A549 (cell line): ENCODE measurements around the gene UBE2H. TPM values are rescaled to one million over a fixed set of nuclear protein-coding genes. Genes with fewer than 3 reads are reported as not detected.

Source experiments
- BHLHE40 ChIP-seq: IDR thresholded peaks from 2 replicates; pipeline ENCODE4 v1.6.1; 2012; ENCODE audit warnings: low read depth, low read length, inconsistent platforms
- CBX2 ChIP-seq: fragments of 200-600 bp; sonication (generic); IDR thresholded peaks from 2 replicates; pipeline ENCODE4 v1.6.1; 2016; ENCODE audit warnings: low read depth, mild to moderate bottlenecking, borderline replicate concordance
- CBX8 ChIP-seq: fragments of 200-600 bp; sonication (generic); IDR thresholded peaks from 2 replicates; pipeline ENCODE4 v1.6.1; 2016
- CEBPB ChIP-seq, 2 experiments: fragments of >200 bp in 1 of 2; sonication (Bioruptor Twin) in 1 of 2; formaldehyde crosslinking in 1 of 2; IDR thresholded peaks; 2 replicates each; pipeline ENCODE4 v1.6.1; 2012 to 2016
- CHD4 ChIP-seq: fragments of 200-600 bp; sonication (generic); IDR thresholded peaks from 2 replicates; pipeline ENCODE4 v1.6.1; 2016; ENCODE audit warnings: antibody characterized with exemption, mild to moderate bottlenecking, borderline replicate concordance
- EHF ChIP-seq: fragments of 250-450 bp; sonication (Bioruptor Pico); IDR thresholded peaks from 2 replicates; pipeline ENCODE4 v1.5.0; 2020; ENCODE audit warnings: mild to moderate bottlenecking
- EP300 ChIP-seq, 2 experiments: fragments of >200 bp; sonication (Bioruptor Twin); formaldehyde crosslinking; IDR thresholded peaks; 2 replicates in 1 of 2; 3 replicates in 1 of 2; pipeline ENCODE4 v1.6.1; 2016 to 2017
- FOSB ChIP-seq: fragments of 250-450 bp; sonication (Bioruptor Pico); IDR thresholded peaks from 2 replicates; pipeline ENCODE4 v1.5.0; 2020; ENCODE audit warnings: mild to moderate bottlenecking, moderate library complexity
- HDAC2 ChIP-seq: fragments of 200-600 bp; sonication (generic); IDR thresholded peaks from 2 replicates; pipeline ENCODE4 v1.6.1; 2016
- HEYL ChIP-seq: fragments of 250-450 bp; sonication (Bioruptor Pico); IDR thresholded peaks from 2 replicates; pipeline ENCODE4 v1.8.0; 2021; ENCODE audit warnings: mild to moderate bottlenecking, moderate library complexity
- HOXB13 ChIP-seq: fragments of 250-450 bp; sonication (Bioruptor Pico); IDR thresholded peaks from 2 replicates; pipeline ENCODE4 v1.5.0; 2020; ENCODE audit warnings: low read depth, mild to moderate bottlenecking, moderate library complexity
- JUN ChIP-seq, 2 experiments: fragments of >200 bp; sonication (Bioruptor Twin); formaldehyde crosslinking; IDR thresholded peaks; 2 replicates in 1 of 2; 3 replicates in 1 of 2; pipeline ENCODE4 v1.6.1; 2016 to 2017
- KDM1A ChIP-seq: fragments of 200-600 bp; sonication (generic); IDR thresholded peaks from 2 replicates; pipeline ENCODE4 v1.6.1; 2016; ENCODE audit warnings: low read depth, mild to moderate bottlenecking
- MAZ ChIP-seq: fragments of 150-350 bp; IDR thresholded peaks from 2 replicates; pipeline ENCODE4 v1.6.1; 2014; ENCODE audit warnings: antibody characterized with exemption, low read depth, low read length, borderline replicate concordance
- NPAS2 ChIP-seq: fragments of 250-450 bp; sonication (Bioruptor Pico); IDR thresholded peaks from 2 replicates; pipeline ENCODE4 v1.8.0; 2022; ENCODE audit warnings: mild to moderate bottlenecking, moderate library complexity, borderline replicate concordance
- PHF8 ChIP-seq: fragments of 200-600 bp; sonication (generic); IDR thresholded peaks from 2 replicates; pipeline ENCODE4 v1.6.1; 2016; ENCODE audit warnings: low read depth, mild to moderate bottlenecking, antibody characterized with exemption, moderate library complexity, borderline replicate concordance
- POLR2A ChIP-seq: IDR thresholded peaks from 2 replicates; pipeline ENCODE4 v1.6.1; 2012; ENCODE audit warnings: mild to moderate bottlenecking, low read length
- POLR2AphosphoS2 ChIP-seq: conservative IDR thresholded peaks from 2 replicates; pipeline ENCODE4 v1.6.1; 2012; ENCODE audit warnings: low read length, improper control_type of control experiment, inconsistent platforms
- RARB ChIP-seq: fragments of 250-450 bp; sonication (Bioruptor Pico); IDR thresholded peaks from 2 replicates; pipeline ENCODE4 v1.8.0; 2021; ENCODE audit warnings: mild to moderate bottlenecking, moderate library complexity
- RCOR1 ChIP-seq: fragments of 150-350 bp; IDR thresholded peaks from 2 replicates; pipeline ENCODE4 v1.6.1; 2014; ENCODE audit warnings: antibody characterized with exemption, low read length, low read depth
- SMC3 ChIP-seq: fragments of >200 bp; sonication (Bioruptor Twin); formaldehyde crosslinking; IDR thresholded peaks from 3 replicates; pipeline ENCODE4 v1.6.1; 2018; ENCODE audit warnings: inconsistent platforms
- SREBF2 ChIP-seq: fragments of 450-650 bp; IDR thresholded peaks from 2 replicates; pipeline ENCODE4 v1.6.1; 2014; ENCODE audit warnings: mild to moderate bottlenecking, moderate library complexity
- TP53 ChIP-seq: fragments of 250-450 bp; sonication (Bioruptor Pico); IDR thresholded peaks from 2 replicates; pipeline ENCODE4 v1.5.0; 2021; ENCODE audit warnings: mild to moderate bottlenecking, moderate library complexity
- ZC3H11A ChIP-seq: fragments of 450-650 bp; IDR thresholded peaks from 2 replicates; pipeline ENCODE4 v1.6.1; 2014; ENCODE audit warnings: antibody characterized with exemption, mild to moderate bottlenecking
- ZFP36 ChIP-seq: fragments of 450-650 bp; IDR thresholded peaks from 2 replicates; pipeline ENCODE4 v1.6.1; 2014; ENCODE audit warnings: borderline replicate concordance; ENCODE audit not compliant: partially characterized antibody
- ZSCAN20 ChIP-seq: fragments of 250-450 bp; sonication (Bioruptor Pico); IDR thresholded peaks from 2 replicates; pipeline ENCODE4 v1.8.0; 2022; ENCODE audit warnings: mild to moderate bottlenecking, moderate library complexity
- polyA plus RNA-seq, 4 experiments: library from polyadenylated mRNA; depleted of rRNA in 3 of 4; stranded (reverse); fragments of >200 nt; fragmentation: RNase III in 1 of 4; extraction: RNeasy Plus Mini Kit Qiagen cat#74134 plus additional on column Dnase treatment in 1 of 4; gene quantifications; 2 replicates in 3 of 4; 3 replicates in 1 of 4; pipeline ENCODE4 v1.2.3, GENCODE V29; 2011 to 2017
- TF ChIP-seq, protein P1 (sequence below): fragments of >200 bp; sonication (Bioruptor Twin); formaldehyde crosslinking; IDR thresholded peaks from 3 replicates; pipeline ENCODE4 v1.5.1; 2016
- TF ChIP-seq, protein P2 (sequence below): fragments of 250-450 bp; sonication (Bioruptor Pico); IDR thresholded peaks from 2 replicates; pipeline ENCODE4 v1.5.0; 2020; ENCODE audit warnings: low read depth, mild to moderate bottlenecking, moderate library complexity
- TF ChIP-seq, protein P3 (sequence below): IDR thresholded peaks from 2 replicates; pipeline ENCODE4 v1.6.1; 2012
- TF ChIP-seq, protein P4 (sequence below): IDR thresholded peaks from 2 replicates; pipeline ENCODE4 v1.6.1; 2012
- TF ChIP-seq, protein P5 (sequence below): fragments of >200 bp; sonication (Bioruptor Twin); formaldehyde crosslinking; IDR thresholded peaks from 2 replicates; pipeline ENCODE4 v1.6.1; 2016
- TF ChIP-seq, protein P6 (sequence below): fragments of >200 bp; sonication (Bioruptor Twin); formaldehyde crosslinking; IDR thresholded peaks from 3 replicates; pipeline ENCODE4 v1.6.1; 2016
- TF ChIP-seq, protein P7 (sequence below): fragments of 200-600 bp; sonication (generic); IDR thresholded peaks from 2 replicates; pipeline ENCODE4 v1.6.1; 2016; ENCODE audit warnings: antibody characterized with exemption, mild to moderate bottlenecking, moderate library complexity
- TF ChIP-seq, protein P8 (sequence below): fragments of 450-650 bp; IDR thresholded peaks from 2 replicates; pipeline ENCODE4 v1.6.1; 2014; ENCODE audit warnings: antibody characterized with exemption

The UBE2H gene
- polyA plus RNA-seq, 2 of the 4 experiments (the other 2 are of a cell fraction) = 73.5 to 99.2 TPM

DNA sequence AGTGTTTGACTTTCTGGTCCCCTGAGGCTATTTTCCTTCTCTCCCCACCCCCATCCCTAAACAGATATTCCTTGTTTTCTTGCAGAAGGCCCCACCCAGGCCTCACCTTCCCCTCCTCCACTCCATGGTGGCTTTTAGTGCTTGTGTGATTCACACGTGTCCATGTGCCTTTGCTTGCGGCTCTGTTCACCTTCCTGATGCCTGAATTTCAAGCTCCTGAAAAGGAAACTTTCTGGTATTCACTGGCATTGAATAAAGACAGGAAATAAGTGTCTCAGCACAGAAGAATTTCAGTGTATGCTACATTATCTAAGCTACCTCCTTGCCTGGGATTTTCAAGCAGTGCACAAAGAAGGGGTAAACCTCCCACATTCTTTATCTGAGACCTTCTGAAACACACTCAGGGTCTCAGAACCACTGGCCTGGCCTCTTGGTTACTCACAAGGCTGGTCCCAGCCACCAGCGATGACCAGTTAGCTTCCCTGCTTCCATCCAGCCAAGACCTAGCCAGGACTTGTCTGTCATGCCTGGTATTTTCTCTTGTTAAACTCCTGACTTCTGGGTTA lies 17.2 kb upstream of the UBE2H start (continued):
- TF ChIP-seq, protein P1, sequence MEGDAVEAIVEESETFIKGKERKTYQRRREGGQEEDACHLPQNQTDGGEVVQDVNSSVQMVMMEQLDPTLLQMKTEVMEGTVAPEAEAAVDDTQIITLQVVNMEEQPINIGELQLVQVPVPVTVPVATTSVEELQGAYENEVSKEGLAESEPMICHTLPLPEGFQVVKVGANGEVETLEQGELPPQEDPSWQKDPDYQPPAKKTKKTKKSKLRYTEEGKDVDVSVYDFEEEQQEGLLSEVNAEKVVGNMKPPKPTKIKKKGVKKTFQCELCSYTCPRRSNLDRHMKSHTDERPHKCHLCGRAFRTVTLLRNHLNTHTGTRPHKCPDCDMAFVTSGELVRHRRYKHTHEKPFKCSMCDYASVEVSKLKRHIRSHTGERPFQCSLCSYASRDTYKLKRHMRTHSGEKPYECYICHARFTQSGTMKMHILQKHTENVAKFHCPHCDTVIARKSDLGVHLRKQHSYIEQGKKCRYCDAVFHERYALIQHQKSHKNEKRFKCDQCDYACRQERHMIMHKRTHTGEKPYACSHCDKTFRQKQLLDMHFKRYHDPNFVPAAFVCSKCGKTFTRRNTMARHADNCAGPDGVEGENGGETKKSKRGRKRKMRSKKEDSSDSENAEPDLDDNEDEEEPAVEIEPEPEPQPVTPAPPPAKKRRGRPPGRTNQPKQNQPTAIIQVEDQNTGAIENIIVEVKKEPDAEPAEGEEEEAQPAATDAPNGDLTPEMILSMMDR = no peak
- TF ChIP-seq NPAS2 (CRISPR knock-in tag) (no peak), HOXB13 (CRISPR knock-in tag) (no peak; the same call in 1 of the 2 replicates), CHD4 (no peak), CBX2 (no peak), ZC3H11A (no peak), MAZ (no peak), RARB (CRISPR knock-in tag) (no peak), SMC3 (no peak), CEBPB (IDR thresholded peaks at IDR 0.05) (no peak), BHLHE40 (0 out of 2 replicates have a peak, but pooled peaks have one; percentile 18), SREBF2 (no peak), FOSB (CRISPR knock-in tag) (no peak), PHF8 (no peak), ZFP36 (no peak), POLR2A (no peak), JUN (IDR thresholded peaks at IDR 0.05) (no peak; a peak in 1 of 5 replicates), RCOR1 (no peak), ZSCAN20 (no peak), POLR2AphosphoS2 (no peak), EHF (CRISPR knock-in tag) (0 out of 2 replicates have a peak, but pooled peaks have one; percentile 43), KDM1A (no peak), CBX8 (no peak), HDAC2 (no peak), EP300 (IDR thresholded peaks at IDR 0.05) (no peak), HEYL (CRISPR knock-in tag) (no peak), TP53 (CRISPR knock-in tag) (no peak)
- TF ChIP-seq, protein P2, sequence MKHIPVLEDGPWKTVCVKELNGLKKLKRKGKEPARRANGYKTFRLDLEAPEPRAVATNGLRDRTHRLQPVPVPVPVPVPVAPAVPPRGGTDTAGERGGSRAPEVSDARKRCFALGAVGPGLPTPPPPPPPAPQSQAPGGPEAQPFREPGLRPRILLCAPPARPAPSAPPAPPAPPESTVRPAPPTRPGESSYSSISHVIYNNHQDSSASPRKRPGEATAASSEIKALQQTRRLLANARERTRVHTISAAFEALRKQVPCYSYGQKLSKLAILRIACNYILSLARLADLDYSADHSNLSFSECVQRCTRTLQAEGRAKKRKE (CRISPR knock-in tag) = 0 out of 2 replicates have a peak, but pooled peaks have one; percentile 7
- TF ChIP-seq, protein P3, sequence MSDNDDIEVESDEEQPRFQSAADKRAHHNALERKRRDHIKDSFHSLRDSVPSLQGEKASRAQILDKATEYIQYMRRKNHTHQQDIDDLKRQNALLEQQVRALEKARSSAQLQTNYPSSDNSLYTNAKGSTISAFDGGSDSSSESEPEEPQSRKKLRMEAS = peak; percentile 88
- TF ChIP-seq, protein P4, sequence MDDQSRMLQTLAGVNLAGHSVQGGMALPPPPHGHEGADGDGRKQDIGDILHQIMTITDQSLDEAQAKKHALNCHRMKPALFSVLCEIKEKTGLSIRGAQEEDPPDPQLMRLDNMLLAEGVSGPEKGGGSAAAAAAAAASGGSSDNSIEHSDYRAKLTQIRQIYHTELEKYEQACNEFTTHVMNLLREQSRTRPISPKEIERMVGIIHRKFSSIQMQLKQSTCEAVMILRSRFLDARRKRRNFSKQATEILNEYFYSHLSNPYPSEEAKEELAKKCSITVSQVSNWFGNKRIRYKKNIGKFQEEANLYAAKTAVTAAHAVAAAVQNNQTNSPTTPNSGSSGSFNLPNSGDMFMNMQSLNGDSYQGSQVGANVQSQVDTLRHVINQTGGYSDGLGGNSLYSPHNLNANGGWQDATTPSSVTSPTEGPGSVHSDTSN = no peak
- TF ChIP-seq, protein P5, sequence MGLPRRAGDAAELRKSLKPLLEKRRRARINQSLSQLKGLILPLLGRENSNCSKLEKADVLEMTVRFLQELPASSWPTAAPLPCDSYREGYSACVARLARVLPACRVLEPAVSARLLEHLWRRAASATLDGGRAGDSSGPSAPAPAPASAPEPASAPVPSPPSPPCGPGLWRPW = no peak
- TF ChIP-seq, protein P6, sequence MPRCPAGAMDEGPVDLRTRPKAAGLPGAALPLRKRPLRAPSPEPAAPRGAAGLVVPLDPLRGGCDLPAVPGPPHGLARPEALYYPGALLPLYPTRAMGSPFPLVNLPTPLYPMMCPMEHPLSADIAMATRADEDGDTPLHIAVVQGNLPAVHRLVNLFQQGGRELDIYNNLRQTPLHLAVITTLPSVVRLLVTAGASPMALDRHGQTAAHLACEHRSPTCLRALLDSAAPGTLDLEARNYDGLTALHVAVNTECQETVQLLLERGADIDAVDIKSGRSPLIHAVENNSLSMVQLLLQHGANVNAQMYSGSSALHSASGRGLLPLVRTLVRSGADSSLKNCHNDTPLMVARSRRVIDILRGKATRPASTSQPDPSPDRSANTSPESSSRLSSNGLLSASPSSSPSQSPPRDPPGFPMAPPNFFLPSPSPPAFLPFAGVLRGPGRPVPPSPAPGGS = no peak
- TF ChIP-seq, protein P7, sequence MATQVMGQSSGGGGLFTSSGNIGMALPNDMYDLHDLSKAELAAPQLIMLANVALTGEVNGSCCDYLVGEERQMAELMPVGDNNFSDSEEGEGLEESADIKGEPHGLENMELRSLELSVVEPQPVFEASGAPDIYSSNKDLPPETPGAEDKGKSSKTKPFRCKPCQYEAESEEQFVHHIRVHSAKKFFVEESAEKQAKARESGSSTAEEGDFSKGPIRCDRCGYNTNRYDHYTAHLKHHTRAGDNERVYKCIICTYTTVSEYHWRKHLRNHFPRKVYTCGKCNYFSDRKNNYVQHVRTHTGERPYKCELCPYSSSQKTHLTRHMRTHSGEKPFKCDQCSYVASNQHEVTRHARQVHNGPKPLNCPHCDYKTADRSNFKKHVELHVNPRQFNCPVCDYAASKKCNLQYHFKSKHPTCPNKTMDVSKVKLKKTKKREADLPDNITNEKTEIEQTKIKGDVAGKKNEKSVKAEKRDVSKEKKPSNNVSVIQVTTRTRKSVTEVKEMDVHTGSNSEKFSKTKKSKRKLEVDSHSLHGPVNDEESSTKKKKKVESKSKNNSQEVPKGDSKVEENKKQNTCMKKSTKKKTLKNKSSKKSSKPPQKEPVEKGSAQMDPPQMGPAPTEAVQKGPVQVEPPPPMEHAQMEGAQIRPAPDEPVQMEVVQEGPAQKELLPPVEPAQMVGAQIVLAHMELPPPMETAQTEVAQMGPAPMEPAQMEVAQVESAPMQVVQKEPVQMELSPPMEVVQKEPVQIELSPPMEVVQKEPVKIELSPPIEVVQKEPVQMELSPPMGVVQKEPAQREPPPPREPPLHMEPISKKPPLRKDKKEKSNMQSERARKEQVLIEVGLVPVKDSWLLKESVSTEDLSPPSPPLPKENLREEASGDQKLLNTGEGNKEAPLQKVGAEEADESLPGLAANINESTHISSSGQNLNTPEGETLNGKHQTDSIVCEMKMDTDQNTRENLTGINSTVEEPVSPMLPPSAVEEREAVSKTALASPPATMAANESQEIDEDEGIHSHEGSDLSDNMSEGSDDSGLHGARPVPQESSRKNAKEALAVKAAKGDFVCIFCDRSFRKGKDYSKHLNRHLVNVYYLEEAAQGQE = no peak
- TF ChIP-seq, protein P8, sequence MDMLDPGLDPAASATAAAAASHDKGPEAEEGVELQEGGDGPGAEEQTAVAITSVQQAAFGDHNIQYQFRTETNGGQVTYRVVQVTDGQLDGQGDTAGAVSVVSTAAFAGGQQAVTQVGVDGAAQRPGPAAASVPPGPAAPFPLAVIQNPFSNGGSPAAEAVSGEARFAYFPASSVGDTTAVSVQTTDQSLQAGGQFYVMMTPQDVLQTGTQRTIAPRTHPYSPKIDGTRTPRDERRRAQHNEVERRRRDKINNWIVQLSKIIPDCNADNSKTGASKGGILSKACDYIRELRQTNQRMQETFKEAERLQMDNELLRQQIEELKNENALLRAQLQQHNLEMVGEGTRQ = no peak
